Loucy (cell line): ENCODE results near the gene TLE3.

ENCODE experiments used
- EZH2phosphoT487 ChIP-seq: fragments of 200-600 bp; IDR thresholded peaks from 2 replicates; pipeline ENCODE4 v1.6.1; 2018; ENCODE audit warnings: antibody characterized with exemption, mild to moderate bottlenecking, moderate library complexity, borderline replicate concordance
- TF ChIP-seq, protein P1 (sequence below): fragments of 200-600 bp; sonication (generic); conservative IDR thresholded peaks from 2 replicates; pipeline ENCODE4 v1.5.1; 2014; ENCODE audit warnings: mild to moderate bottlenecking, antibody characterized with exemption, low read length

DNA sequence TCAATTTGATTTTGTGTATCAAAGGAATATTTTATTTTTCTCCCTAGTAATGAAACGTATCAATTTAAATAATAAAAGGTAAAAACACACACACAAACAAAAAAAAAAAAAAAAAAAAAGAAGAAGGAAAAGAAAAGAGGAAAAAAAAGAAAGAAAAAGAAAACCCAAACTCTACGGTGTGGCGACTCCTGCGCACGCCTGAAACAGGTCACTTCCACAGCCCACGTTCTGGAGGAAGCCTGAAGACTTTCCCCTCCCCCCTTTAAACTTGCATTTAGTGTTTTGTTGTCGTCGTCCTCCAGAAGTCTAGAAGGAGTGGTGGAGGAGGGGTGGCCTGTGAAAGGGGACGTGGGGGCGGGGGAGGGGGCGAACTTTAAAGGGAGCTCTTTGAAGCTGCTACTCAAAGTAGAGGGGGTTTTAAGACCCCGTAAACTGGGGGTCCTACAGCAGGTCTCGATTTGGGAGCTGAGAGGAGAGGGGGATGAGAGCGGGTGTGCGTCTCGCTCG, 2.3 kb upstream of the TLE3 start:
- TF ChIP-seq, protein P1, sequence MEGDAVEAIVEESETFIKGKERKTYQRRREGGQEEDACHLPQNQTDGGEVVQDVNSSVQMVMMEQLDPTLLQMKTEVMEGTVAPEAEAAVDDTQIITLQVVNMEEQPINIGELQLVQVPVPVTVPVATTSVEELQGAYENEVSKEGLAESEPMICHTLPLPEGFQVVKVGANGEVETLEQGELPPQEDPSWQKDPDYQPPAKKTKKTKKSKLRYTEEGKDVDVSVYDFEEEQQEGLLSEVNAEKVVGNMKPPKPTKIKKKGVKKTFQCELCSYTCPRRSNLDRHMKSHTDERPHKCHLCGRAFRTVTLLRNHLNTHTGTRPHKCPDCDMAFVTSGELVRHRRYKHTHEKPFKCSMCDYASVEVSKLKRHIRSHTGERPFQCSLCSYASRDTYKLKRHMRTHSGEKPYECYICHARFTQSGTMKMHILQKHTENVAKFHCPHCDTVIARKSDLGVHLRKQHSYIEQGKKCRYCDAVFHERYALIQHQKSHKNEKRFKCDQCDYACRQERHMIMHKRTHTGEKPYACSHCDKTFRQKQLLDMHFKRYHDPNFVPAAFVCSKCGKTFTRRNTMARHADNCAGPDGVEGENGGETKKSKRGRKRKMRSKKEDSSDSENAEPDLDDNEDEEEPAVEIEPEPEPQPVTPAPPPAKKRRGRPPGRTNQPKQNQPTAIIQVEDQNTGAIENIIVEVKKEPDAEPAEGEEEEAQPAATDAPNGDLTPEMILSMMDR = no peak
- TF ChIP-seq EZH2phosphoT487 = no peak
